Stimulated activated CD8-positive, alpha-beta memory T cell treated with anti-CD3 and anti-CD28 coated beads, Interleukin-15, amount 100 ng/mL, for 4 hours (primary cell): ENCODE data around the gene MAGOHB.
"Not testable (repeated sequence)": the region's sequence is repeated elsewhere in the genome, so short reads cannot be mapped to it uniquely, and the experiment has no call there.

Experiments used
- DNase-seq, 2 donors: peaks; one replicate each; pipeline ENCODE4 v3.0.0-alpha.2; 2020; ENCODE audit warnings: low read depth in 2 of 2

MAGOHB gene

DNA sequence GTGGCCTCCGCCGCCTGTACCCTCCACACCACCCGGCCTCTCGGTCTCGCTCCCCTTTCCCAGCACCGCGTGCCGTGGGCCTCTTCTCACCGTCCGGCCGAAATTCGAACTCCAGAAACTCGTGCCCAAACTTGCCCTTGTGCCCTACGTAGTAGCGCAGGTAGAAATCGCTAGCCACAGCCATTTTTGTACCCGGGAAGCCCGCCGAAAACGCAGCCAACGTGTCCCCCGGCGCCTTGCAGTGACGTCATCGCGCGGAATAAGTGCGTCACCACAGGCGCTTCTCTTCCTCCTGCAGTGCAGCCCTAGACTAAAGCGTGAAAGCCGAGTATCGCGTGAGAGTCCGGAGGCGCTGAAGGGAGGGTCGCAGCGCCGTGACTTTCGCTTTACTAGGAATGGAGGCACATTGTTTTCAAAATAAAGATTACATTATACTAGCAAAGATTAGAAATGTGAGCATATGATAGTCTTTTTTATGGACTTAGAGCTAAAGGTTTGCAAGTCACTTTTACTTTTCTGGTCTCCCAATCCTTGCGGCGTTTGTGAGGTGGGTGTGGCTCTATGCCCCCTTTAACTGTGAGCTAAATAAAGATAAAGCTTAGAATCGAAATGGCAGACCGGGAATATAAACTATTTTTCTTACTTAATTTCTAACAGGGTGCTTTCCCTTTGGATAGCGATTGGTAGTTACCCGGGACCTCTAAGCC is at the start of gene MAGOHB:
Gene MAGOHB (minus strand): TSS at position 261 of the 707 bp plus-strand sequence. CDS start 77 bp downstream, at position 184.
- peak; percentile 95 to 96 for DNase-seq

DNA sequence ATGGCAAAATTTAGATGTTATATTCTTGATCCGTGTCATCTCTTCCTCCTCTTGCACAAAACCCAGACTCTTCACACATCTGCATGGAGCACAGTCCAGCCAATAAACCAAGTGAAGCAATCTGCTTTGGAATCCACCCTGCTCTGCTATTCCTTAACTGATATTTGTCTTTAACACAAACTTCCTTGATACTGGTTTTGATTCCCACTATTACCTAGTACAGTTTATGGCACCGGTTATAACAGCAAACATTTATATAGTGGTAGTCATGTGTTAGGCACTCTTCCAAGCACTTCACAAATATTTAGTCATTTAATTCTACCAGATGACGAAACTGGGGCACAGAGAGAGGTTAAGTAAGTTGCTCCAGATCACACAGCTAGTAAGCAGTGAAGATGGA is 47.9 kb upstream of the MAGOHB start:
- no peak for DNase-seq

DNA sequence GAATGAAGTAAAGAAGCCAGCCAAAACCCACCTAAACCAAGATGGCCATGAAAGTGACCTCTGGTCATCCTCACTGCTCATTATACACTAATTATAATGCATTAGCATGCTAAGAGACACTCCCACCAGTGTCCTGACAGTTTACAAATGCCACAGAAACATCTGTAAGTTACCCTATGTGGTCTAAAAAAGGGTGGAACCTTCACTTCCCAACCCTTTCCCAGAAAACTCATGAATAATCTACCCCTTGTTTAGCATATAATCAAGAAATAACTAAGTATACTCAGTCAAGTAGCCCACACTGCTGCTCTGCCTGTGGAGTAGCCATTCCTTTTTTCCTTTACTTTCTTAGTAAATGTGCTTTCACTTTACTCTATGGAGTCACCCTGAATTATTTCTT is 40.6 kb upstream of the MAGOHB start:
- no peak for DNase-seq

DNA sequence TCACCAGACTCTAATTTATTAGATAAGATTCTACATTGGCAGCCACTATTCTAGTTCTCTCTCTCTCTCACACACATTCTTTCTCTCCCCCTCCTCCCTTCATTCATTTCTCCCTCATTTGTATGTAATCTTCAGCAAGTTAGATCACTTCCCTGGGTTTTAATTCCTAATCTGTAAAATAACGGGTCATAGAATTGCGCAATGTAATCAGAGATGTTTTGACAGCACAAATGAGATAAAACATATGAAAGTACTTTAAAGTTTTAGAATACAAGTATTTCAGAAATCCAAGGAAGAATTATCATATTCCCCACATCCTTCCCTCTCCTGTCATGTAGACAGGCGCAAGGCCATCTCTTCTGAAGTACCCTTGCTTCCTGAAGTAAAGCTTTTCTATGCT is 38.8 kb upstream of the MAGOHB start:
- DNase-seq = no peak

DNA sequence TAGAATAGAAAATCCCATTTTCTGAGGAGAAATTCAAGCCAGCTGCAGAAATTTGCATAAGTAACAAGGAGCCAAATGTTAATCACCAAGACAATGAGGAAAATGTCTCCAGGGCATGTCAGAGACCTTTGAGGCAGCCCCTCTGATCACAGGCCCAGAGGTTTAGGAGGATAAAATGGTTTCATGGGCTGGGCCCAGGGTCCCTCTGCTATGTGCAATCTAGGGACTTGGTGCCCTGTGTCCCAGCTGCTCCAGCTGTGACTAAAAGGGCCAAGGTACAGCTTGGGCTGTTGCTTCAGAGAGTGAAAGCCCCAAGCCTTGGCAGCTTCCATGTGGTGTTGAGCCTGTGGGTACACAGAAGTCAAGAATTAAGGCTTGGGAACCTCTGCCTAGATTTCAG is 33.2 kb upstream of the MAGOHB start:
- not testable (repeated sequence) for DNase-seq

DNA sequence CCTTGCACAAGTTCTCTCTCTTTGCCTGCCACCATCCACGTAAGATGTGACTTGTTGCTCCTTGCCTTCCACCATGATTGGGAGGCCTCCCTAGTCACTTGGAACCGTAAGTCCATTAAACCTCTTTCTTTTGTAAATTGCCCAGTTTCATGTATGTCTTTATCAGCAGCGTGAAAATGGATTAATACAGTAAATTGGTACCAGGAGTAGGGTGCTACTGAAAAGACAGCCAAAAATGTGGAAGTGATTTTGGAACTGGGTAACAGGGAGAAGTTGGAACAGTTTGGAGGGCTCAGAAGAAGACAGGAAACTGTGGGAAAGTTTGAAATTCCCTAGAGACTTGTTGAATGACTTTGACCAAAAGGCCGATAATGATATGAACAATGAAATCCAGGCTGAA is 32.5 kb upstream of the MAGOHB start:
- DNase-seq = no peak

DNA sequence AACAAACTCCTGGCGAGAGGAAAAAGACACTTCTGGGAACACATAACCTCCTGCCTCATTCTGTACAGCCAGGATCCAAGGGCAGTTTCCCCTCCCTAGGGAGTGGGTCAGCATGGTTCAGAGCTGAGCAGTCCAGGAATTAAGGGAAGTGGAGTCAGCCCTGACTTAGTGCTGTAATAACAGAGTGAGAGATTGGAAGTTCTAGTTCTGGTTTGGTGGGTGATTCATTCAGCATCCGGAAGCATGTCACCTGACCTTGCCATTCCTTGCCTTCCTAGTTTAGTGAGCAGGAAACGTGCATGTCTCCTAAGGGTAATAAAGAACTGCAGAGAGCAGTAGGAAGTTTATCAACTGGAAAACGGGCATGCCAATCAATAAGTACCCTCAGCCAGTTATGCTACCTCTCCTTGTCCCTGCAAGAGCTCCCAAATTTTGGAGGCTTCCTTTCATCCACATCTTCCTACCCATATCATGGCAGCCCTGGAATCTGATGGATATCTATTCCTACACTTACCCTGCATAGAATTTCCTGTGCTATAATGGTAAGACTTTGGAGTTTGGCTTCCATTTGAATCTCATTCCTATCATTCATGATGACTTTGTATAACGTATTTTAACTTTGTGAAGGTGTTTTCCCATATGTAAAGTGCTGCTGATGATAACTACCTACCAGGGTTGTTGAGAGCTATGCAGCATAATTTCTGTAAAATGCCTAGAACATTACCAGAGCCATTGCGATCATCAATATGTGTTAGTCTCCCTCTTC is 28.5 kb upstream of the MAGOHB start:
- DNase-seq = no peak

DNA sequence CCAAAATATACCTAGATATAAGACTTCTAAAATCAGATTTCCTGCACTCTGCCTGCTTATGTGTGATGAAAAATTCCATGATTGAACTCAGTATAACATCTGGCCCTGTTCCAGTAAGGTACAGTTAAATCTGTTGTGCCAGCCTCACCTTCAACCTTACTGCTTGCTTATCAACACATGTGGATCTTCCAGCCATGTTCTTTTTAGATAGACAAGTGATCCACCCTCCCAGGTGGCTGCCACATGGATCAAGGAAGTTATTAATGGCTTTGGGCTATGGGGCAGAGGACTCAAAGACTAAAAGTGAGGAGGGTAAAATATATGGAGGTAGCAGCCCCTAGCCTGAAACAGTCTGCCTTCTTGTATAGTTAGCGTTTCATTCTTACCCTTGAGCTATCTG is 25.3 kb upstream of the MAGOHB start:
- no peak for DNase-seq

DNA sequence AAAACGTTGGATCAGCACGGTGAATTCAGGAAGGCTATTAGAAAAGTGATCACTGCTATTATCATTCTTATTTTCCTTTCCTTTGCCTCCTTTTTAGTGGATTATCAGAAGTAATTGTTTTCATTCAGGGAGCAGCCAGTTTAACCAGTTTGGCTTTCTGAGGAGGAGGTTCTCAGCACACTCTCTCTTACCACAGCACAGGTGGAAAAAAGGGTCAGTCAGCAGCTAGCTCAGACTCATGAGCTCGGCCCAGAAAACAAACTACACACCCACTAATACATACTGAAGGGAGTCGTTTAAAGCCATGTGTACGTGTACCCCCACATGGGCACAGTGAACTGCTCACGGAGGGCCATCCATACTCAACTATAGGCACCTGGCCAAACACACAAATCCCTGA is 23.2 kb upstream of the MAGOHB start:
- DNase-seq = no peak

DNA sequence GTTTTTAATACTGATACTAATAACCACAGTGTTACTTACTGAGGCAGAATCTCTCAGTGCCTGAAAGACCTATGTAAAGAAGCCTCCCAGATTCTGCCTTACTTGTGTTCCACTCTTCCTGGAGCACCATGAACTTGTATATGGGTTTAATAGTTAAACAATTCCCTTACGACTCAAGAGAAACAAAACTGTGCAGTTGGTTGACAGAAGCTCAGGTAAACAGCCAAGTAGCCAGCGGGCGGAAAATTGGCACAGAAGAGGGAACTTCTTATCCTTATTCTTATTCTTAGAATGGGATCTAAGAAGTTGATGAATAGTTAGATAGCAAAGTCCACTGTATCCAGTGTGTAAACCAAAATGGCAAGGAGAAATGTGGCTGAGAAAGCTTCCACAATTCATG is 22.7 kb upstream of the MAGOHB start:
- DNase-seq = no peak

DNA sequence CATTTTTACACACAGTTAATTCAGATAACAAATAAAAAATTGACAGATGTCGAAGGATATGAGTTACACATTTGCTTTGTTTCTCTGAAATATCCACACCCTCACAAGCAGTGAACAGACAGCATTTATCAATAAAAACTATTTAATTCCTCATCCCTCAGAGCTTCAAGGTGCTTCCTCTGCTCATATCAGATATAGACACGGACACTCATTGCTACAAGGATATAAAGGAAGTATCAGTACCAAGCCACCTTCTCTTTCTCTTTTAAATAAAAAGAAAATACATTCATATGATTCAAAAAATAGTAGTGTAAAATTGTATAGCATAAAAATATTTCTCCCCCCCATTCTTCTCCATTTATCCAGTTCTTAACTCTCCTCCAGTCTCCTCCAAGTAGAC is 21.9 kb upstream of the MAGOHB start:
- DNase-seq = no peak

DNA sequence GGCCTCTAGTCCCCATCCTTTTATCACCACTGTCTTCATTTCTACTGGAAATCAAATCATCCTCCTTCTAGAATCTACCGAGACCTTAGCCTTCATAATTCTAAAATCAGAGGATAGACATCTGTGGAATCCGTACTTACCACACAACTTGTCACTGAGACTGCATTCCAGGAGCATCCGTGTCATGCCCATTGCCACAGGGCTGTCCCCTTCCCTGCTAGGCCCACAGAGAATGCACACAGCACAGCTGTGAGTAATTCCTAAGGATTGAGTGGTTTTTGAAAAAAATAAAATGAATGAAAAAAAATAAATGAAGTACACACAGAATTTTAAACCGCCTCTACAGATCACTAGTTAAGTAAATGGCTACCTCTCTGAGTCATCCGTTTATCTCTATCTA is 21.0 kb upstream of the MAGOHB start:
- DNase-seq = no peak

DNA sequence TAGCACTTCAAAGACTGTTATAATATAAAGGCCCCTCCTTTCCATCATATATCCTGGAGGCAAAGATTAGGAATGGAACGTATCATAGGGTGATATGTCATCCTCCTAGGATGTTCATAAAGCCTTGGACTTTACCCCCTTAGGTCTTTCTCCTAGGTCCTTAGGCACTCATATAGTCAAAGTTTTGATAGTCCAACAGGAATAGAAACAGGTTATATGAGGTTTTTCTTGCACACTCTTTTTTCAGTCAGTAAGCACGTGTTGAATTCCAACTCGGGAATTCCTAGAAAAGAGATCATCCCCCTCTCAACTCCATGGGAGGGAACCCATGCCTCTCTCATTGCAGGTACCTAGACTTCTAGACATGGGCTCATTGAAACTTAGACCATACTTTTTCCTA is 20.1 kb upstream of the MAGOHB start:
- no peak for DNase-seq

DNA sequence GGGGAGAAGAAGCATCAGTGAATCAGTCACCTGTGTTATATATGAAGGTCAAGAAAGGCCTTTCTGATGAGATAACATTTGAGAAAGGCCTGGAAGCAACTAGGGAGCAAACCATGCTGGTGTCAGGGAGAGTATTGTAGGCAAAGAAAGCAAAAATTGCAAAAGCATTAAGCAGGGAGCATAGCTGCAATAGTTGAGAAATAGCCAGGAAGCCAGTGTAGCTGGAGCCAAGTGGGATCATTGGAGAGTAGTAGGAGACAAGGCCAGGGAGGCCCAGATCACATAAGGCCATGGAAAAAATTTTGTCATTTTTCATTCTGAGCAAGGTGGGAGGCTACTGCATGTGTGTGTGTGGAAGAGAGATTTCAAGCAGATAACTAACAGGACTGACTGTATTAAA is 18.8 kb upstream of the MAGOHB start:
- no peak for DNase-seq

DNA sequence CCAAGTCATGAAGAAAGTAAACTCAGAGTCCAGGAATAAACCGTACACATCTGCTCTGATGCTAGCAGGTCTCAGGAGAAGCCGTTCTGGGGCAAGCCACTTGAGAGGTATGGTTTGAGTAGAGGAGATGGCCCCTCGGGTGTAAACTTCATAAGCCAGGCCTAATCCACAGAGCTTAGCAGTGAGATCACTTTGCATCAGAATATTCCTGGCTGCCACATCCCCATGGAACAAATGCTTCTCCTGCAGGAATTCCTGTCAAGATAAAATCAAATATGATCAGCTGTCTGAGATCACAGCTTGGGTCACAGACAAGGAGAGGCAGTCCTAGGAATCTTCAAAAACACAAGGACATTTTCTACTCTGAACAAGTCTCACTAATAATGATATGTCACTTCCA is 11.2 kb upstream of the MAGOHB start:
- no peak for DNase-seq

DNA sequence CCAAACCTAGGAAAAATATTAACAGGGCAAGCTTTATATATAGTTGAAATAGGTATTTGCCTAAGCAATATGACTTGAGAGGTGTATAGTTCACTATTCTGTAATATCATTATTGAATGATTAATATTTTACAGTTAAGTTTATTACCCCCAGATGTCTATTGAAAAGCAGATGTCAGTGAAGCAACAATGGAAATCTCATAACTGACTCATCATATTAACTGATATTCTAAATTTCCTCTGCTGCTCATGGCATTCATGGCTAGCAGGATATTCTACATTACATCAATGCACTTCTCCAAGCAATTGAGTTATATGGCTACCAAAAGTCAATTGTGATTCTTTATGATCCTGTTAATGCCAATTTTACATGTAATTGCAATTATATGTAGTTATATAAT is 9.7 kb upstream of the MAGOHB start:
- DNase-seq = no peak

DNA sequence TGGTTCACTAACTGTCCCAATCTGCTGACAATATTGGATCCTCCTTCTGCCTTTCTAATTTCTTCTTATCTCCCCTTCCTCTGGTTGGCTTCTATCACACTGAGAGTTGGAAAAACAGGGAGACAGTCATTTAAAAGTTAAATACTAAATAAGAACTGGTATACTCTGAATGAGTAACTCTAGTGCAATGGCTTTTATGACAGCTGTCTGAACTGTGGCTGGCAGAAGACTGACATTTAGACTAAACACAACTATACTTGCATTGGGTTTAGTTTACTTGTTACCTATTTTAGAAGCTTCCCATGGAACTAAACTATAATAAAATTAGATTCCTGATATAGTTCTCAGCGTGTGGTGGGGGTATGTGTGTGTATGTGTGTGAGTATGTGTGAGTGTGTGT is 7.9 kb upstream of the MAGOHB start:
- DNase-seq = no peak

DNA sequence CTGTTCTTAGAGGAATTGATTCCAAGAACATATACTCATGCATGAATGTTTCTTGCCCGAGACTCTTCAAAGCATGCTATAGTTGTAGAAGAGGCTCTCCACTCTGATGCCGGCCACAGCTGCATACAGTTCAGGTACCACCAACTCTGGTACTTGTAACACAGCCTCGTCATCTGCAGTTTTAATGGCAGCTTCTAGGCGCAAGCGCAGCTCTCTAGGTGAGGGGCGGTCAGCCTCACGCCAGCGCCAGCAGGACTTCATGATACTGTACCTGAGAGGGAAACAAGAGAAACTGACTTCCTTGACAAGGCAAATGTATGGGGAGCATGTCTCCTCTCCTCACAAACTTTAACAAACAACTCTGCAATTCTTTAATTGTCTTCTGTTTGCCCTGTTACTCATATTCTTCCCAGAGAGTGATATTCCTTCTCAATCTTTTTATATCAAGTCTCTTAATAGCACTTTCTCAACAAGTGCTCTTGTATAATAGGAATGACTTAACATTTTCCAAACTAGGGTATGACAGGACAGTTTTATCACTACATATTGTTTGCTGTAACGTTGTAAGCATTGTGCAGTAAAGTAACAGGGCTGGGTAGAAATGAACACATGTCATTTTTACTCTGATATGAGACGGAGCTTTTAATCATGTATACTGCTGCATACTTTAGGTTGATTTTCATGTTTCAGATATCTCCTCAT is 6.8 kb upstream of the MAGOHB start:
- DNase-seq = no peak

DNA sequence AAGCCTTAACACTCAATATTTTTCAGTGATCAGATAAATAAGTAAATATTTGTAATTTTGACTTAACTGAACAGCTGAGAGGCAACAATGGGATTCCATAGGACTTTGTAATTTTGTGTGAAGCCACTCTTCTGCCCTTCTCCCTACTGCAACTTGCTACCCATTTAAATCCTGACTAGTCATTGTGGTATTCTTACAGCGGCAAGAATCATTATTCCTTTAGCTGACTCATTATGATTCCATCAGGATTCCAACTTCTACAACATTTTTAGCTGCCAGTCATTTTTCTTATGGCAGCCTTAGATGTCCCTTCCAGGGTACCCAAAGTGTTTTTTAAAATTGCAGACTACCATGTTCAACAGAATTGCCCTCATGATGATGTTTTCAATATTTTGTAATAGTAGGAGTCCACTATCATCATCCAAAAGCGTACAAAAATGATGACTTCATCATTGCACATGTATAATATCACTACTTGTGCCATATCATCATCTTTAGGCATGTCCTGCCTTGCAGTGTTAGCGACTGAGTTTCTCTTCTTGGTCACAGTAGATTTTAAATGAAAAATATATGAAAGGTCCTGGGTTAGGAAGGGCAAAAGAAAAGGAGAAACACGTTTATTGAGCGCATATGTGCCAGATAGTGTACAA is 5.1 kb upstream of the MAGOHB start:
- no peak for DNase-seq

DNA sequence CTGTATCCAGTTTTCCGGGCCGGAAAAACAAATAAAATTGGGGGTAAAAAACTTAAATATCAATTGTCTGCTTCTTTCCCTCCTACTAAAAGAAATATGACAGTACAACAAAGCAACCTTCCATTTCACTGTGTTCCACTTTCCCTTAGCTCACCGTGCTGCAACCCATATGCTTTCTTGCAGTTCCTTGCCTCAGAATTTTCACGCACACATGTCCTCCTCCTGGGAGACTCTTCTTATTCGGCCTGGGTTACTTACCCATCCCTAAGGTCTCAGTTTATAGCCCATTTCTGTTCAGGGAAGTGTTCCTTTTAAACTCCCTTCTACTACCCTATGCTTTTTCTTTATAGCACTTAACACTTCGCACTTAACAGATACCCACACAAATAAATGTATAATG is 4.5 kb upstream of the MAGOHB start:
- DNase-seq = no peak

DNA sequence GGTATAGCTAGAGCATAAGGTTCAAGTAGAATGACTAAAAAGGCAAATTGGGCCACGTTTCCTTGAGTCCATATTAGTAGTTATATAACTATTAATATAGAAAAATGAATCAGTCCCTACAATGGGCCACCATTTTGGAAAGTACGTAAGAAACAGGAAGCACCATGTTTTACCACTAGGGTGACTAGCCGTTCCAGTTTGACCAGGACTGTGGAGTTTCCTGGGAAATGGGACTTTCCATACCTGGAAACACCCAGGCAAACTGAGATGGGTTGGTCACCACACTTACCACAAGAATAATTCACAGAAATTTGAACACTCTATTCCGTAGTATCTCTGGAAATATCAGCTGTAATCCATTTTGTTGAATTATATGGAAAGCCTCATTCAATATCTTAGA is 2.1 kb upstream of the MAGOHB start:
- no peak for DNase-seq

DNA sequence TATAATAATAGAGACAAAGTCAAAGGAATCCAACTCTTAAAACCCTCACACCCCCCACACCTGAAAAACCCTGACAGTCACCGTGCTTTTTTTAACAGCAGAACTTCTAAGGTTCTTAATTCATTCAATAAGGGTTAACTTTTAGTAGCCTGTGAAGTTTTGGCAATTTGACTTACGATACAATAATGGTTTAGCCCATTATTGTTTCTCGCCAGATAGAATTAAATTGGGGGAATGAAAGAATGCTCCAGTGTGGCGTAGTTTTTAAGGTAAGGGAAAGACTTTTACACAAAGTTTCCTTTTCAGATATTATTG is 604 bp upstream of the MAGOHB start:
- no peak for DNase-seq

DNA sequence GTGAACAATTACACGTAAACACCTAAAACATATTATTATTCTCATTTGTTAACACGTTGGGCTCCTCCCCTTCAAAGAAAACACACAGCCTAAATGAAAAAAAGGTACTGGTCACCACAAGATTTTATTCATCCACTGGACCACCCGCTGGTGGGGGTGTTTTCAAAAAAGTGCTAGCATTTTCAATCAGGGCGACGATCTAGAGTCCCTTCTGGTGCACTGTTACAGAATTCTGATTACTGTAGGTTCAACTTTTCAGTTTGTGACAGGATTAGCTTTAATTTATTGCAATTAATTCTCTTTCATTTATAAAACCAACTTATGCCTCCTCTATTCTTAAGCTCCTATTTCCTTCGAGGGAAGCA is 443 bp downstream of the MAGOHB start:
- DNase-seq = no peak
